Liver (tissue), 9 donors: ENCODE measurements around the gene GABBR2. TPM values are rescaled to one million over a fixed set of nuclear protein-coding genes. Genes with fewer than 3 reads are reported as not detected.

ENCODE experiments used
- DNase-seq: peaks from one replicate; pipeline ENCODE4 v3.0.0-alpha.2; 2017; ENCODE audit warnings: low spot score
- H3K27ac ChIP-seq, 2 donors: one replicate each; pipeline ENCODE4 v1.7.0; 2013; ENCODE audit warnings: inconsistent platforms in 2 of 2, low read length in 2 of 2, control low read depth in 1 of 2, low read depth in 1 of 2, mild to moderate bottlenecking in 1 of 2
- H3K27me3 ChIP-seq, 4 donors: one replicate each; pipeline versions ENCODE4 v1.6.1 to v1.7.0; 2013; ENCODE audit warnings: low read length in 3 of 4, inconsistent platforms in 1 of 4, mild to moderate bottlenecking in 1 of 4, moderate library complexity in 1 of 4; ENCODE audit not compliant: control insufficient read depth in 4 of 4, insufficient read depth in 4 of 4
- H3K36me3 ChIP-seq, 4 donors: one replicate each; pipeline versions ENCODE4 v1.6.1 to v1.7.0; 2013; ENCODE audit warnings: low read length in 3 of 4, mild to moderate bottlenecking in 3 of 4, low read depth in 1 of 4, moderate library complexity in 1 of 4; ENCODE audit not compliant: control insufficient read depth in 4 of 4, insufficient read depth in 3 of 4
- H3K4me1 ChIP-seq, 4 donors: one replicate each; pipeline versions ENCODE4 v1.6.1 to v1.7.0; 2013; ENCODE audit warnings: low read length in 3 of 4, mild to moderate bottlenecking in 3 of 4, moderate library complexity in 1 of 4; ENCODE audit not compliant: control insufficient read depth in 4 of 4, insufficient read depth in 4 of 4
- H3K4me3 ChIP-seq, 3 donors: one replicate each; pipeline versions ENCODE4 v1.6.1 to v1.7.0; 2013; ENCODE audit warnings: low read length in 3 of 3, control low read depth in 1 of 3, low read depth in 1 of 3, mild to moderate bottlenecking in 1 of 3
- H3K9ac ChIP-seq, 2 donors: one replicate each; pipeline ENCODE4 v1.7.0; 2013; ENCODE audit warnings: low read length in 2 of 2, mild to moderate bottlenecking in 2 of 2, moderate library complexity in 2 of 2, control low read depth in 1 of 2, low read depth in 1 of 2
- H3K9me3 ChIP-seq, 4 donors: one replicate each; pipeline versions ENCODE4 v1.6.1 to v1.7.0; 2013; ENCODE audit warnings: low read length in 3 of 4; ENCODE audit not compliant: control insufficient read depth in 4 of 4
- ATF3 ChIP-seq: IDR thresholded peaks from 2 replicates; pipeline ENCODE4 v1.6.1; 2016; ENCODE audit warnings: antibody characterized with exemption
- CTCF ChIP-seq: fragments of 150-350 bp; IDR thresholded peaks from 2 replicates; pipeline ENCODE4 v1.5.1; 2017; ENCODE audit warnings: improper control_type of control experiment, low read depth, low read length; ENCODE audit not compliant: missing input control
- EGR1 ChIP-seq, 2 donors: IDR thresholded peaks; 2 replicates each; pipeline ENCODE4 v1.6.1; 2016 to 2018; ENCODE audit warnings: antibody characterized with exemption in 2 of 2, low read depth in 2 of 2
- FOXA1 ChIP-seq: IDR thresholded peaks from 2 replicates; pipeline ENCODE4 v1.6.1; 2016; ENCODE audit warnings: antibody characterized with exemption
- FOXA2 ChIP-seq: IDR thresholded peaks from 2 replicates; pipeline ENCODE4 v1.6.1; 2016; ENCODE audit warnings: antibody characterized with exemption
- GABPA ChIP-seq, 2 donors: IDR thresholded peaks in 1 of 2; conservative IDR thresholded peaks in 1 of 2; 2 replicates each; pipeline ENCODE4 v1.6.1; 2016; ENCODE audit warnings: antibody characterized with exemption in 2 of 2, mild to moderate bottlenecking in 1 of 2, moderate library complexity in 1 of 2
- HNF4A ChIP-seq, 2 donors: conservative IDR thresholded peaks; 2 replicates each; pipeline ENCODE4 v1.6.1; 2016; ENCODE audit warnings: antibody characterized with exemption in 2 of 2, mild to moderate bottlenecking in 2 of 2
- HNF4G ChIP-seq: IDR thresholded peaks from 2 replicates; pipeline ENCODE4 v1.6.1; 2016; ENCODE audit warnings: antibody characterized with exemption
- JUND ChIP-seq, 2 donors: IDR thresholded peaks; 2 replicates each; pipeline ENCODE4 v1.6.1; 2016; ENCODE audit warnings: antibody characterized with exemption in 2 of 2
- MAX ChIP-seq: IDR thresholded peaks from 2 replicates; pipeline ENCODE4 v1.6.1; 2016; ENCODE audit warnings: antibody characterized with exemption
- NR2F2 ChIP-seq: IDR thresholded peaks from 2 replicates; pipeline ENCODE4 v1.6.1; 2016; ENCODE audit warnings: antibody characterized with exemption
- RAD21 ChIP-seq, 2 donors: IDR thresholded peaks; 2 replicates each; pipeline ENCODE4 v1.6.1; 2016; ENCODE audit warnings: antibody characterized with exemption in 2 of 2, mild to moderate bottlenecking in 2 of 2
- REST ChIP-seq: IDR thresholded peaks from 2 replicates; pipeline ENCODE4 v1.6.1; 2016; ENCODE audit warnings: antibody characterized with exemption, mild to moderate bottlenecking
- RXRA ChIP-seq, 2 donors: IDR thresholded peaks; 2 replicates each; pipeline ENCODE4 v1.6.1; 2017 to 2018; ENCODE audit warnings: antibody characterized with exemption in 2 of 2, mild to moderate bottlenecking in 1 of 2
- SP1 ChIP-seq: IDR thresholded peaks from 2 replicates; pipeline ENCODE4 v1.6.1; 2018; ENCODE audit warnings: antibody characterized with exemption, mild to moderate bottlenecking
- TAF1 ChIP-seq: conservative IDR thresholded peaks from 2 replicates; pipeline ENCODE4 v1.6.1; 2016; ENCODE audit warnings: antibody characterized with exemption, mild to moderate bottlenecking
- YY1 ChIP-seq: IDR thresholded peaks from 2 replicates; pipeline ENCODE4 v1.6.1; 2016; ENCODE audit warnings: antibody characterized with exemption, mild to moderate bottlenecking
- ZBTB33 ChIP-seq: IDR thresholded peaks from 2 replicates; pipeline ENCODE4 v1.6.1; 2016; ENCODE audit warnings: antibody characterized with exemption
- WGBS: extraction: QIAGEN DNeasy Blood & Tissue Kit; methylation state at CpG from one replicate; pipeline ENCODE4 v1.1.7; 2013; 5-methylcytosine and 5-hydroxymethylcytosine counted together
- polyA plus RNA-seq, 2 donors: library from polyadenylated mRNA; stranded (reverse) in 1 of 2; unstranded in 1 of 2; fragments of 200-250 nt in 1 of 2; fragments of >200 nt in 1 of 2; fragmentation: Nextera tagmentation in 1 of 2; extraction: Ambion mirVana in 1 of 2; gene quantifications; one replicate each; pipeline versions ENCODE4 v1.2.1 to v1.2.3, GENCODE V29; 2013 to 2015
- total RNA-seq, 2 donors: library from RNA; depleted of rRNA; stranded (reverse); fragments of >200 nt; gene quantifications; one replicate each; pipeline ENCODE4 v1.2.3, GENCODE V29; 2014
- donor health status: healthy.
- donor health status: healthy.
- donor health status: healthy.
- donor health status: healthy.
- donor health status: healthy.

The GABBR2 gene
- total and polyA plus RNA-seq, 4 donors, result 0.03 to 0.23 (median 0.08) TPM; not detected in 1

GRCh38 chr9:98342098-98342819 lies 366.5 kb downstream of the GABBR2 start:
- no peaks in the 10 kb centered on the region for H3K36me3 ChIP-seq
- WGBS, result 80% methylated on average over 4 of the region's 4 CpGs
- no peaks in the 10 kb centered on the region for H3K4me1 ChIP-seq
- peaks cover 2 to 5% (median 3%) of the 10 kb centered on the region in 4 donors for H3K9me3 ChIP-seq
- H3K4me3 ChIP-seq, result no peak overlapping the region
- DNase-seq, result no peak
- no peak overlapping the region for H3K9ac ChIP-seq
- H3K27me3 ChIP-seq, result peaks cover 0 to 3% (median 0%) of the 10 kb centered on the region in 4 donors
- TF ChIP-seq NR2F2 (no peak), EGR1 (IDR thresholded peaks at IDR 0.05; ENCODE audit: low read depth in 2 of 2) (no peak), HNF4A (conservative IDR thresholded peaks at IDR 0.05) (no peak), HNF4G (no peak), YY1 (no peak), MAX (no peak), ATF3 (no peak), TAF1 (no peak)
- no peak overlapping the region for H3K27ac ChIP-seq

- no peak overlapping the region for H3K9ac ChIP-seq
- H3K27me3 ChIP-seq, result peaks cover 0 to 3% (median 0%) of the 10 kb centered on the region in 4 donors
- DNase-seq, result no peak
- no peak overlapping the region for H3K4me3 ChIP-seq
- no peaks in the 10 kb centered on the region for H3K36me3 ChIP-seq
- H3K4me1 ChIP-seq, result no peaks in the 10 kb centered on the region
- peaks cover 2 to 5% (median 3%) of the 10 kb centered on the region in 4 donors for H3K9me3 ChIP-seq
- no peak overlapping the region for H3K27ac ChIP-seq
- WGBS, result 71% methylated on average over 20 of the region's 20 CpGs
- TF ChIP-seq TAF1, result no peak
- TF ChIP-seq NR2F2, result no peak
- TF ChIP-seq CTCF, result no peak
- no peak for TF ChIP-seq RXRA (IDR thresholded peaks at IDR 0.05)
- no peak for TF ChIP-seq YY1
- no peak for TF ChIP-seq FOXA1
- TF ChIP-seq HNF4G, result no peak
- no peak for TF ChIP-seq JUND (IDR thresholded peaks at IDR 0.05)
- TF ChIP-seq ATF3, result no peak
- TF ChIP-seq EGR1 (IDR thresholded peaks at IDR 0.05; ENCODE audit: low read depth in 2 of 2), result no peak
- no peak for TF ChIP-seq SP1
- TF ChIP-seq MAX, result no peak
- no peak for TF ChIP-seq HNF4A (conservative IDR thresholded peaks at IDR 0.05)
- no peak for TF ChIP-seq RAD21 (IDR thresholded peaks at IDR 0.05)
- no peak for TF ChIP-seq GABPA (IDR thresholded peaks at IDR 0.05 in 1 of 2, conservative IDR thresholded peaks at IDR 0.05 in 1 of 2)
- no peak for TF ChIP-seq FOXA2
- TF ChIP-seq REST, result no peak
- no peak for TF ChIP-seq ZBTB33
These were observed 367.3 kb downstream of the GABBR2 start for GRCh38 chr9:98341157-98342097.
